Astrocyte (in vitro differentiated cells and primary cell): Measurements from ENCODE around the gene APBB1IP. TPM values are rescaled to one million over a fixed set of nuclear protein-coding genes. Genes with fewer than 3 reads are reported as not detected.

Experiments
- DNase-seq: peaks from one replicate; pipeline ENCODE4 v3.0.0-alpha.2; 2010; ENCODE audit warnings: low read depth
- FAIRE-seq: peaks from 2 replicates; lab custom pipeline; 2011; peaks lifted over from hg19 to GRCh38; lab: Jason Lieb, UNC
- H2AFZ ChIP-seq: 2 replicates; pipeline ENCODE4 v1.6.0; 2012; ENCODE audit warnings: low read depth, low read length, inconsistent platforms
- H3K27ac ChIP-seq: 2 replicates; pipeline ENCODE4 v1.5.1; 2011; ENCODE audit warnings: low read depth, low read length, inconsistent platforms
- H3K27me3 ChIP-seq: 2 replicates; pipeline ENCODE4 v1.6.0; 2011; ENCODE audit warnings: low read length, inconsistent platforms; ENCODE audit not compliant: insufficient read depth
- H3K36me3 ChIP-seq: 2 replicates; pipeline ENCODE4 v1.5.1; 2011; ENCODE audit warnings: low read length, inconsistent platforms; ENCODE audit not compliant: insufficient read depth
- H3K4me1 ChIP-seq: 2 replicates; pipeline ENCODE4 v1.5.1; 2011; ENCODE audit warnings: low read length, inconsistent platforms; ENCODE audit not compliant: insufficient read depth
- H3K4me2 ChIP-seq: 2 replicates; pipeline ENCODE4 v1.6.0; 2012; ENCODE audit warnings: low read length, inconsistent platforms
- H3K4me3 ChIP-seq: 2 replicates; pipeline ENCODE4 v1.5.1; 2011; ENCODE audit warnings: low read depth, mild to moderate bottlenecking, low read length, inconsistent platforms; ENCODE audit not compliant: insufficient read depth
- H3K79me2 ChIP-seq: 2 replicates; pipeline ENCODE4 v1.6.0; 2012; ENCODE audit warnings: mild to moderate bottlenecking, low read length, inconsistent platforms; ENCODE audit not compliant: insufficient read depth
- H3K9ac ChIP-seq: 2 replicates; pipeline ENCODE4 v1.6.0; 2012; ENCODE audit warnings: mild to moderate bottlenecking, low read length, inconsistent platforms
- H3K9me3 ChIP-seq: 2 replicates; pipeline ENCODE4 v1.5.1; 2012; ENCODE audit warnings: low read depth, mild to moderate bottlenecking, low read length, inconsistent platforms; ENCODE audit not compliant: insufficient read depth
- H4K20me1 ChIP-seq: 2 replicates; pipeline ENCODE4 v1.6.0; 2012; ENCODE audit warnings: low read length, inconsistent platforms; ENCODE audit not compliant: insufficient read depth
- H3K27ac Mint-ChIP-seq: one replicate; pipeline ENCODE4 v1.8.0; 2021; ENCODE audit warnings: mild to moderate bottlenecking, mixed read lengths; ENCODE audit not compliant: unreplicated experiment
- H3K27me3 Mint-ChIP-seq: one replicate; pipeline ENCODE4 v1.8.0; 2021; ENCODE audit warnings: low read depth, mixed read lengths; ENCODE audit not compliant: unreplicated experiment
- H3K36me3 Mint-ChIP-seq: one replicate; pipeline ENCODE4 v1.8.0; 2021; ENCODE audit warnings: low read depth, mixed read lengths; ENCODE audit not compliant: unreplicated experiment
- H3K4me1 Mint-ChIP-seq: one replicate; pipeline ENCODE4 v1.8.0; 2021; ENCODE audit warnings: low read depth, mixed read lengths; ENCODE audit not compliant: unreplicated experiment
- H3K4me3 Mint-ChIP-seq: one replicate; pipeline ENCODE4 v1.8.0; 2021; ENCODE audit warnings: mild to moderate bottlenecking, moderate library complexity, mixed read lengths; ENCODE audit not compliant: unreplicated experiment
- H3K9me3 Mint-ChIP-seq: one replicate; pipeline ENCODE4 v1.8.0; 2021; ENCODE audit warnings: mild to moderate bottlenecking, mixed read lengths; ENCODE audit not compliant: unreplicated experiment
- EZH2 ChIP-seq: IDR thresholded peaks from 2 replicates; pipeline ENCODE4 v1.6.1; 2012; ENCODE audit warnings: mild to moderate bottlenecking, low read length, inconsistent platforms; ENCODE audit not compliant: insufficient read depth
- total RNA-seq: library from RNA; stranded (reverse); gene quantifications from 2 replicates; pipeline ENCODE4 v1.2.1, GENCODE V29; 2021
- TF ChIP-seq, protein P1 (sequence below): IDR thresholded peaks from 2 replicates; pipeline ENCODE4 v1.5.1; 2011; ENCODE audit warnings: low read depth, mild to moderate bottlenecking, inconsistent platforms, low read length, moderate library complexity; ENCODE audit not compliant: insufficient read depth

Gene APBB1IP
- total RNA-seq, 1 donor from 2014 or later: 0.23 TPM

DNA sequence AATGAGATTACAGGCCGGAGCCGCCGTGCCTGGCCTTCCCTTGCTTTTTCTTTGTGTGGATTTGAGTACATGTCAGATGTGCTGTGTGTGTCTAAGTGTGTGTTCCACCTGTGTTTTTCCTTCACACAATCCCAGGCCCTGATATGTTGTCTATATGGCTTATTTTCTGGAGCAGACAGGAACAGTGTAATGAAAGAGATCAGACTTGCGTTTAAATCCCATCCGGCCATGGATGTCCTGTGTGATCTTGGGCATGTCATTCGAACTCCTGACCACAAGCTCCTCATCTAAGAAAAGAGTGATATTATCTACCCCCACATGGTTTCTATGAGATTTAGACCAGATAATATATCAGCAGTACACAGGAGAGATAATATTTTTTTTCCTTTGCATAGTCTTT, 37.2 kb downstream of the APBB1IP start:
- peaks cover 3% of the 10 kb centered on the region for H3K9me3 Mint-ChIP-seq
- H3K9ac ChIP-seq: no peak overlapping the region
- H2AFZ ChIP-seq: no peak overlapping the region
- no peaks in the 10 kb centered on the region for H3K9me3 ChIP-seq
- TF ChIP-seq EZH2: no peak
- TF ChIP-seq, protein P1, sequence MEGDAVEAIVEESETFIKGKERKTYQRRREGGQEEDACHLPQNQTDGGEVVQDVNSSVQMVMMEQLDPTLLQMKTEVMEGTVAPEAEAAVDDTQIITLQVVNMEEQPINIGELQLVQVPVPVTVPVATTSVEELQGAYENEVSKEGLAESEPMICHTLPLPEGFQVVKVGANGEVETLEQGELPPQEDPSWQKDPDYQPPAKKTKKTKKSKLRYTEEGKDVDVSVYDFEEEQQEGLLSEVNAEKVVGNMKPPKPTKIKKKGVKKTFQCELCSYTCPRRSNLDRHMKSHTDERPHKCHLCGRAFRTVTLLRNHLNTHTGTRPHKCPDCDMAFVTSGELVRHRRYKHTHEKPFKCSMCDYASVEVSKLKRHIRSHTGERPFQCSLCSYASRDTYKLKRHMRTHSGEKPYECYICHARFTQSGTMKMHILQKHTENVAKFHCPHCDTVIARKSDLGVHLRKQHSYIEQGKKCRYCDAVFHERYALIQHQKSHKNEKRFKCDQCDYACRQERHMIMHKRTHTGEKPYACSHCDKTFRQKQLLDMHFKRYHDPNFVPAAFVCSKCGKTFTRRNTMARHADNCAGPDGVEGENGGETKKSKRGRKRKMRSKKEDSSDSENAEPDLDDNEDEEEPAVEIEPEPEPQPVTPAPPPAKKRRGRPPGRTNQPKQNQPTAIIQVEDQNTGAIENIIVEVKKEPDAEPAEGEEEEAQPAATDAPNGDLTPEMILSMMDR: no peak
- H3K4me1 Mint-ChIP-seq: peaks cover 2% of the 10 kb centered on the region
- no peaks in the 10 kb centered on the region for H3K36me3 Mint-ChIP-seq
- no peaks in the 10 kb centered on the region for H3K79me2 ChIP-seq
- FAIRE-seq: no peak
- H3K4me3 ChIP-seq: no peak overlapping the region
- H3K36me3 ChIP-seq: no peaks in the 10 kb centered on the region
- no peaks in the 10 kb centered on the region for H4K20me1 ChIP-seq
- H3K27me3 ChIP-seq: no peaks in the 10 kb centered on the region
- no peaks in the 10 kb centered on the region for H3K27me3 Mint-ChIP-seq
- H3K4me2 ChIP-seq: no peak overlapping the region
- H3K27ac ChIP-seq: no peak overlapping the region
- no peaks in the 10 kb centered on the region for H3K4me1 ChIP-seq
- no peak overlapping the region for H3K27ac Mint-ChIP-seq
- no peak for DNase-seq
- H3K4me3 Mint-ChIP-seq: no peak overlapping the region

DNA sequence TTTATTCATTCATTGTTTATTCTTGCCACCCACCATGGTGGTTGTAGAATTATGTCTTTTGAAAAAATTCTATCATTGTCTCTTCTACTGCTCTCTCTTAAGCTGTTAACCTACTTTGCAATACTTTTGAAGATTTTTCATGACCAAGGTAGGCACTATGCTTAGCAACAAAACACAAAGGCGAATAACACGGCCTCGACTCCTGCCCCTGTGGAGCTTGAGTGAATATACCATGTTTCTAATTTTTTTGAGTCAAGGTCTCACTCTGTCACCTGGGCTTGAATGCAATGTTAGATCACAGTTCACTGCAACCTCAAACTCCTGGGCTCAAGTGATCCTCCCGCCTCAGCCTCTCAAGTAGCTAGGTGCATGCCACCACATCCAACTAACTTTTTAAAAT, 39.4 kb downstream of the APBB1IP start:
- Histone ChIP-seq H3K27ac (no peak overlapping the region), H3K4me1 (no peaks in the 10 kb centered on the region), H2AFZ (no peak overlapping the region), H3K4me3 (no peak overlapping the region), H3K36me3 (no peaks in the 10 kb centered on the region), H3K27me3 (no peaks in the 10 kb centered on the region), H3K9ac (no peak overlapping the region), H4K20me1 (no peaks in the 10 kb centered on the region), H3K4me2 (no peak overlapping the region), H3K79me2 (no peaks in the 10 kb centered on the region), H3K9me3 (no peaks in the 10 kb centered on the region)
- no peak for FAIRE-seq
- Mint-ChIP-seq H3K9me3 (no peaks in the 10 kb centered on the region), H3K27ac (no peak overlapping the region), H3K27me3 (no peaks in the 10 kb centered on the region), H3K36me3 (no peaks in the 10 kb centered on the region), H3K4me1 (peaks cover 2% of the 10 kb centered on the region), H3K4me3 (no peak overlapping the region)
- no peak for TF ChIP-seq EZH2
- TF ChIP-seq, protein P1: no peak
- DNase-seq: no peak

DNA sequence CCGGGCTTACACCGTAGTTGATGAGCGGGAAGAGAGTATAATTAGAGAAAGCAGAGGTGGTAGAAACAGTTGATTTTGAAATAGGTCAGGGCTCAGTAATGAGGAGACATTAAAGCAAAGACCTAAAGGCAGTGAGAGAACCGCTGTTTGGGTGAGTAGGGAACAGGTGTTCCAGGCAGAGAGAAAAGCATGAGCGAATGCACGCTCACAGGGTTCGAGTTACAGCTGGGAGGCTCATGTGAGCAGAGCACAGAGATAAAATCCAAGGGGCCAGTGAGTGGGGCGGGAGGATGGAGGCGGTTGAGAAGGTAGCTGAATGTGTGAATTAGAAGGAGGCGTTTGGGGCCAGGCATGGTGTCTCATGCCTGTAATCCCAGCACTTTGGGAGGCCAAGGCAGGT, 39.9 kb downstream of the APBB1IP start:
- H3K9me3 Mint-ChIP-seq: no peaks in the 10 kb centered on the region
- DNase-seq (no peak), FAIRE-seq (no peak)
- no peaks in the 10 kb centered on the region for H3K27me3 Mint-ChIP-seq
- Histone ChIP-seq H3K4me3 (no peak overlapping the region), H3K4me1 (no peaks in the 10 kb centered on the region), H3K36me3 (no peaks in the 10 kb centered on the region), H3K9me3 (no peaks in the 10 kb centered on the region), H3K27me3 (no peaks in the 10 kb centered on the region), H3K79me2 (no peaks in the 10 kb centered on the region), H3K27ac (no peak overlapping the region), H3K9ac (no peak overlapping the region), H2AFZ (no peak overlapping the region), H4K20me1 (no peaks in the 10 kb centered on the region), H3K4me2 (no peak overlapping the region)
- TF ChIP-seq EZH2: no peak
- TF ChIP-seq, protein P1: no peak
- peaks cover 2% of the 10 kb centered on the region for H3K4me1 Mint-ChIP-seq
- H3K27ac Mint-ChIP-seq: no peak overlapping the region
- no peaks in the 10 kb centered on the region for H3K36me3 Mint-ChIP-seq
- no peak overlapping the region for H3K4me3 Mint-ChIP-seq
